ENCODE measurements around the gene FXR1.

The FXR1 gene

GRCh38 chr3:180947761-180948390, 35.4 kb downstream of the FXR1 start:
- DNase-seq (ENCODE audit: extremely low spot score): no peak
- CTCF ChIA-PET: no interaction called here
- POLR2A ChIA-PET: no interaction called here
- TF ChIP-seq FOXA1 (IDR thresholded peaks at IDR 0.05) (no peak), SUZ12 (IDR thresholded peaks at IDR 0.05) (no peak), LEF1 (IDR thresholded peaks at IDR 0.05; ENCODE audit: borderline replicate concordance) (no peak), BHLHE40 (IDR thresholded peaks at IDR 0.05; ENCODE audit: borderline replicate concordance) (no peak), CTBP1 (IDR thresholded peaks at IDR 0.05; ENCODE audit: borderline replicate concordance) (no peak), ARNT (IDR thresholded peaks at IDR 0.05) (no peak), HDGF (IDR thresholded peaks at IDR 0.05; ENCODE audit: borderline replicate concordance) (no peak), FOXM1 (IDR thresholded peaks at IDR 0.05; ENCODE audit: borderline replicate concordance) (no peak), SP1 (IDR thresholded peaks at IDR 0.05) (no peak), PKNOX1 (IDR thresholded peaks at IDR 0.05) (no peak), L3MBTL2 (conservative IDR thresholded peaks at IDR 0.05) (no peak), TARDBP (IDR thresholded peaks at IDR 0.05) (no peak), ELF4 (IDR thresholded peaks at IDR 0.05) (no peak), FOXK2 (IDR thresholded peaks at IDR 0.05) (no peak), ZNF384 (IDR thresholded peaks at IDR 0.05) (no peak), NFRKB (IDR thresholded peaks at IDR 0.05) (no peak)

GRCh38 chr3:180959691-180960090, 47.2 kb downstream of the FXR1 start:
- no peak for DNase-seq (ENCODE audit: extremely low spot score)
- CTCF ChIA-PET: no interaction called here
- TF ChIP-seq TARDBP (IDR thresholded peaks at IDR 0.05): no peak
- TF ChIP-seq CTBP1 (IDR thresholded peaks at IDR 0.05; ENCODE audit: borderline replicate concordance): no peak
- POLR2A ChIA-PET: no interaction called here

- no peak for TF ChIP-seq FOXK2 (IDR thresholded peaks at IDR 0.05)
- TF ChIP-seq TARDBP (IDR thresholded peaks at IDR 0.05): no peak
- TF ChIP-seq FOXA1 (IDR thresholded peaks at IDR 0.05): no peak
- TF ChIP-seq ZNF384 (IDR thresholded peaks at IDR 0.05): no peak
- TF ChIP-seq PKNOX1 (IDR thresholded peaks at IDR 0.05): no peak
- TF ChIP-seq ELF4 (IDR thresholded peaks at IDR 0.05): no peak
- TF ChIP-seq SP1 (IDR thresholded peaks at IDR 0.05): no peak
- TF ChIP-seq HDGF (IDR thresholded peaks at IDR 0.05; ENCODE audit: borderline replicate concordance): no peak
- TF ChIP-seq L3MBTL2 (conservative IDR thresholded peaks at IDR 0.05): no peak
- no peak for TF ChIP-seq BHLHE40 (IDR thresholded peaks at IDR 0.05; ENCODE audit: borderline replicate concordance)
- no peak for TF ChIP-seq FOXM1 (IDR thresholded peaks at IDR 0.05; ENCODE audit: borderline replicate concordance)
- TF ChIP-seq SUZ12 (IDR thresholded peaks at IDR 0.05): no peak
- TF ChIP-seq CTBP1 (IDR thresholded peaks at IDR 0.05; ENCODE audit: borderline replicate concordance): no peak
- ChIA-PET POLR2A (no interaction called here), CTCF (no interaction called here)
- no peak for DNase-seq (ENCODE audit: extremely low spot score)
Observed at GRCh38 chr3:180961087-180961486, 48.6 kb downstream of the FXR1 start.

GRCh38 chr3:180961552-180961951, 49.1 kb downstream of the FXR1 start:
- DNase-seq (ENCODE audit: extremely low spot score): no peak
- CTCF ChIA-PET: no interaction called here
- POLR2A ChIA-PET: no interaction called here
- TF ChIP-seq LEF1 (IDR thresholded peaks at IDR 0.05; ENCODE audit: borderline replicate concordance) (no peak), BHLHE40 (IDR thresholded peaks at IDR 0.05; ENCODE audit: borderline replicate concordance) (no peak), TARDBP (IDR thresholded peaks at IDR 0.05) (no peak), NFRKB (IDR thresholded peaks at IDR 0.05) (no peak), ELF4 (IDR thresholded peaks at IDR 0.05) (no peak), SP1 (IDR thresholded peaks at IDR 0.05) (no peak), ARNT (IDR thresholded peaks at IDR 0.05) (no peak), SUZ12 (IDR thresholded peaks at IDR 0.05) (no peak), FOXM1 (IDR thresholded peaks at IDR 0.05; ENCODE audit: borderline replicate concordance) (no peak), HDGF (IDR thresholded peaks at IDR 0.05; ENCODE audit: borderline replicate concordance) (no peak), CTBP1 (IDR thresholded peaks at IDR 0.05; ENCODE audit: borderline replicate concordance) (no peak), L3MBTL2 (conservative IDR thresholded peaks at IDR 0.05) (no peak), PKNOX1 (IDR thresholded peaks at IDR 0.05) (no peak), FOXK2 (IDR thresholded peaks at IDR 0.05) (no peak), FOXA1 (IDR thresholded peaks at IDR 0.05) (no peak), ZNF384 (IDR thresholded peaks at IDR 0.05) (no peak)

GRCh38 chr3:180962530-180962929, 50.1 kb downstream of the FXR1 start:
- POLR2A ChIA-PET: no interaction called here
- no peak for DNase-seq (ENCODE audit: extremely low spot score)
- CTCF ChIA-PET: no interaction called here
- TF ChIP-seq LEF1 (IDR thresholded peaks at IDR 0.05; ENCODE audit: borderline replicate concordance) (no peak), CTBP1 (IDR thresholded peaks at IDR 0.05; ENCODE audit: borderline replicate concordance) (no peak), ZNF384 (IDR thresholded peaks at IDR 0.05) (no peak), FOXM1 (IDR thresholded peaks at IDR 0.05; ENCODE audit: borderline replicate concordance) (no peak), ARNT (IDR thresholded peaks at IDR 0.05) (no peak), BHLHE40 (IDR thresholded peaks at IDR 0.05; ENCODE audit: borderline replicate concordance) (no peak), TARDBP (IDR thresholded peaks at IDR 0.05) (no peak), PKNOX1 (IDR thresholded peaks at IDR 0.05) (no peak), HDGF (IDR thresholded peaks at IDR 0.05; ENCODE audit: borderline replicate concordance) (no peak), NFRKB (IDR thresholded peaks at IDR 0.05) (no peak), FOXK2 (IDR thresholded peaks at IDR 0.05) (no peak), L3MBTL2 (conservative IDR thresholded peaks at IDR 0.05) (no peak), ELF4 (IDR thresholded peaks at IDR 0.05) (no peak), SUZ12 (IDR thresholded peaks at IDR 0.05) (no peak), FOXA1 (IDR thresholded peaks at IDR 0.05) (no peak), SP1 (IDR thresholded peaks at IDR 0.05) (no peak)
